Spinal cord (tissue), 10 donors: ENCODE results near the gene POC1B. TPM values are rescaled to one million over a fixed set of nuclear protein-coding genes. Genes with fewer than 3 reads are reported as not detected.

Experiments
- DNase-seq, 6 donors: peaks; one replicate each; pipeline versions ENCODE4 v3.0.0 to v3.0.0-alpha.2; 2013 to 2015; ENCODE audit warnings: low spot score in 6 of 6, low read depth in 4 of 6
- H3K27ac ChIP-seq: one replicate; pipeline ENCODE4 v1.5.1; 2013; ENCODE audit warnings: low read depth, low read length, control low read depth
- H3K27me3 ChIP-seq: one replicate; pipeline ENCODE4 v1.6.1; 2013; ENCODE audit warnings: low read length; ENCODE audit not compliant: control insufficient read depth, insufficient read depth
- H3K36me3 ChIP-seq: one replicate; pipeline ENCODE4 v1.6.1; 2013; ENCODE audit warnings: low read length; ENCODE audit not compliant: control insufficient read depth, insufficient read depth
- H3K4me1 ChIP-seq: one replicate; pipeline ENCODE4 v1.6.1; 2013; ENCODE audit warnings: low read length; ENCODE audit not compliant: control insufficient read depth, insufficient read depth
- H3K4me3 ChIP-seq: one replicate; pipeline ENCODE4 v1.5.1; 2013; ENCODE audit warnings: low read depth, low read length, control low read depth
- H3K9me3 ChIP-seq: one replicate; pipeline ENCODE4 v1.6.1; 2013; ENCODE audit warnings: low read length; ENCODE audit not compliant: control insufficient read depth, insufficient read depth
- WGBS: methylation state at CpG from one replicate; pipeline ENCODE4 v1.1.5; 2013; ENCODE audit warnings: missing lambda C conversion rate; ENCODE audit not compliant: insufficient coverage; 5-methylcytosine and 5-hydroxymethylcytosine counted together
- long read RNA-seq, 4 donors: transcript quantifications; one replicate each; lab custom pipeline, GENCODE V29; 2026
- polyA plus RNA-seq, 2 donors: library from polyadenylated mRNA; unstranded; fragments of 120-200 nt; gene quantifications; one replicate each; pipeline ENCODE4 v1.2.1, GENCODE V29; 2013; ENCODE audit not compliant: insufficient read length in 2 of 2
- total RNA-seq, 2 donors: library from RNA; depleted of rRNA in 1 of 2; stranded (reverse); fragments of 120-200 nt in 1 of 2; fragments of >200 nt in 1 of 2; gene quantifications; one replicate each; pipeline versions ENCODE4 v1.2.3 to v1.2.4, GENCODE V29; 2013 to 2014
- donor health status: healthy.

The POC1B gene
- total RNA-seq (10 to 100 TPM; 27.9 to 56.4 TPM), polyA plus RNA-seq (10 to 100 TPM; 11.7 to 15.1 TPM)
- long read RNA-seq, donor 1, full-length matches to known transcripts: 2 of 2 reads
- long read RNA-seq, donor 1, partial matches to known transcripts: 0 of 2 reads
- long read RNA-seq, donor 1, other reads (novel, unspliced or antisense): 0 of 2 reads
- long read RNA-seq, donor 2: 0 reads
- long read RNA-seq, donor 3, partial matches to known transcripts: 0 of 1 reads
- long read RNA-seq, donor 3, other reads (novel, unspliced or antisense): 0 of 1 reads
- long read RNA-seq, donor 4, full-length matches to known transcripts: 2 of 2 reads
- long read RNA-seq, donor 4, partial matches to known transcripts: 0 of 2 reads
- long read RNA-seq, donor 4, other reads (novel, unspliced or antisense): 0 of 2 reads

- Histone ChIP-seq H3K9me3 (no peaks in the 10 kb centered on the region), H3K36me3 (peaks cover 4% of the 10 kb centered on the region), H3K27ac (peak within 1 kb of the TSS; percentile 97), H3K27me3 (no peaks in the 10 kb centered on the region), H3K4me3 (peak within 1 kb of the TSS; percentile 99), H3K4me1 (peaks cover 17% of the 10 kb centered on the region)
- DNase-seq: peak; percentile 72 to 97 (median 89)
- 0% methylated on average over 25 of the region's 39 CpGs for WGBS
Measured at GRCh38 chr12:89525824-89526770, at the start of gene POC1B. Gene POC1B (minus strand): TSS chr12:89526047. CDS start chr12:89525895, 152 bp downstream.

- H3K4me3 ChIP-seq: no peak overlapping the region
- H3K36me3 ChIP-seq: no peaks in the 10 kb centered on the region
- WGBS: no CpG with 5 or more reads among the region's 1 CpG
- no peak overlapping the region for H3K27ac ChIP-seq
- no peaks in the 10 kb centered on the region for H3K27me3 ChIP-seq
- no peak for DNase-seq
- no peaks in the 10 kb centered on the region for H3K4me1 ChIP-seq
- H3K9me3 ChIP-seq: no peaks in the 10 kb centered on the region
Measured at GRCh38 chr12:89575374-89575773, 49.5 kb upstream of the POC1B start.

- no peaks in the 10 kb centered on the region for H3K27me3 ChIP-seq
- no peak overlapping the region for H3K4me3 ChIP-seq
- WGBS: no CpG with 5 or more reads among the region's 2 CpGs
- peak in 2 of 6 donors; percentile 12 to 44 for DNase-seq
- H3K27ac ChIP-seq: no peak overlapping the region
- H3K36me3 ChIP-seq: no peaks in the 10 kb centered on the region
- H3K9me3 ChIP-seq: no peaks in the 10 kb centered on the region
- H3K4me1 ChIP-seq: no peaks in the 10 kb centered on the region
Measured at GRCh38 chr12:89574736-89575208, 48.9 kb upstream of the POC1B start.

- H3K4me3 ChIP-seq: no peak overlapping the region
- H3K27me3 ChIP-seq: no peaks in the 10 kb centered on the region
- H3K9me3 ChIP-seq: no peaks in the 10 kb centered on the region
- no peak overlapping the region for H3K27ac ChIP-seq
- WGBS: no CpG with 5 or more reads among the region's 5 CpGs
- H3K36me3 ChIP-seq: no peaks in the 10 kb centered on the region
- no peaks in the 10 kb centered on the region for H3K4me1 ChIP-seq
- no peak for DNase-seq
Measured at GRCh38 chr12:89573051-89573810, 47.4 kb upstream of the POC1B start.

GRCh38 chr12:89571491-89572195, 45.8 kb upstream of the POC1B start:
- WGBS: 89% methylated on average over 4 of the region's 4 CpGs

GRCh38 chr12:89568484-89568883, 42.6 kb upstream of the POC1B start:
- H3K27ac ChIP-seq: no peak overlapping the region
- no peaks in the 10 kb centered on the region for H3K4me1 ChIP-seq
- no peaks in the 10 kb centered on the region for H3K27me3 ChIP-seq
- DNase-seq: no peak
- H3K4me3 ChIP-seq: no peak overlapping the region
- WGBS: 83% methylated on average over 3 of the region's 5 CpGs
- H3K36me3 ChIP-seq: no peaks in the 10 kb centered on the region
- no peaks in the 10 kb centered on the region for H3K9me3 ChIP-seq

More at GRCh38 chr12:89571491-89572195, 45.8 kb upstream of the POC1B start:
- no peak overlapping the region for H3K4me3 ChIP-seq
- no peak overlapping the region for H3K27ac ChIP-seq
- no peaks in the 10 kb centered on the region for H3K27me3 ChIP-seq
- H3K9me3 ChIP-seq: no peaks in the 10 kb centered on the region
- no peak for DNase-seq
- no peaks in the 10 kb centered on the region for H3K4me1 ChIP-seq
- H3K36me3 ChIP-seq: no peaks in the 10 kb centered on the region

GRCh38 chr12:89567691-89568239, 41.9 kb upstream of the POC1B start:
- Histone ChIP-seq H3K4me3 (no peak overlapping the region), H3K27ac (no peak overlapping the region), H3K4me1 (no peaks in the 10 kb centered on the region), H3K36me3 (no peaks in the 10 kb centered on the region), H3K9me3 (no peaks in the 10 kb centered on the region), H3K27me3 (no peaks in the 10 kb centered on the region)
- WGBS: 96% methylated on average over 2 of the region's 3 CpGs
- DNase-seq: no peak

- H3K27ac ChIP-seq: no peak overlapping the region
- no peaks in the 10 kb centered on the region for H3K4me1 ChIP-seq
- H3K4me3 ChIP-seq: no peak overlapping the region
- H3K27me3 ChIP-seq: no peaks in the 10 kb centered on the region
- no peak for DNase-seq
- H3K36me3 ChIP-seq: no peaks in the 10 kb centered on the region
- H3K9me3 ChIP-seq: no peaks in the 10 kb centered on the region
Measured at GRCh38 chr12:89566615-89567014, 40.8 kb upstream of the POC1B start.
